ENCODE data around the gene TMX1.

Gene TMX1

GRCh38 chr14:51290132-51290531 lies 50.1 kb downstream of the TMX1 start:
- Histone ChIP-seq H3K9ac (ENCODE audit: low read depth, low read length, poor library complexity, severe bottlenecking) (no peak overlapping the region), H3K9me3 (ENCODE audit: insufficient read depth, low read depth, low read length) (no peaks in the 10 kb centered on the region), H3K79me2 (ENCODE audit: insufficient read depth, low read length) (no peaks in the 10 kb centered on the region), H3K27me3 (ENCODE audit: insufficient read depth, low read length, poor library complexity, severe bottlenecking) (no peaks in the 10 kb centered on the region), H2AFZ (ENCODE audit: low read length) (no peak overlapping the region), H3K4me2 (ENCODE audit: low read depth, low read length, poor library complexity, severe bottlenecking) (no peak overlapping the region), H4K20me1 (ENCODE audit: insufficient read depth, low read length, poor library complexity, severe bottlenecking) (no peaks in the 10 kb centered on the region), H3K4me1 (ENCODE audit: insufficient read depth, low read length, poor library complexity, severe bottlenecking) (no peaks in the 10 kb centered on the region), H3K4me3 (ENCODE audit: low read length, poor library complexity, severe bottlenecking) (no peak overlapping the region), H3K9me2 (replicated peaks; ENCODE audit: low read depth, low read length) (no peaks in the 10 kb centered on the region), H3K36me3 (ENCODE audit: insufficient read depth, low read length) (no peaks in the 10 kb centered on the region), H3F3A (ENCODE audit: low read depth) (no peaks in the 10 kb centered on the region)
- TF ChIP-seq, protein P1, sequence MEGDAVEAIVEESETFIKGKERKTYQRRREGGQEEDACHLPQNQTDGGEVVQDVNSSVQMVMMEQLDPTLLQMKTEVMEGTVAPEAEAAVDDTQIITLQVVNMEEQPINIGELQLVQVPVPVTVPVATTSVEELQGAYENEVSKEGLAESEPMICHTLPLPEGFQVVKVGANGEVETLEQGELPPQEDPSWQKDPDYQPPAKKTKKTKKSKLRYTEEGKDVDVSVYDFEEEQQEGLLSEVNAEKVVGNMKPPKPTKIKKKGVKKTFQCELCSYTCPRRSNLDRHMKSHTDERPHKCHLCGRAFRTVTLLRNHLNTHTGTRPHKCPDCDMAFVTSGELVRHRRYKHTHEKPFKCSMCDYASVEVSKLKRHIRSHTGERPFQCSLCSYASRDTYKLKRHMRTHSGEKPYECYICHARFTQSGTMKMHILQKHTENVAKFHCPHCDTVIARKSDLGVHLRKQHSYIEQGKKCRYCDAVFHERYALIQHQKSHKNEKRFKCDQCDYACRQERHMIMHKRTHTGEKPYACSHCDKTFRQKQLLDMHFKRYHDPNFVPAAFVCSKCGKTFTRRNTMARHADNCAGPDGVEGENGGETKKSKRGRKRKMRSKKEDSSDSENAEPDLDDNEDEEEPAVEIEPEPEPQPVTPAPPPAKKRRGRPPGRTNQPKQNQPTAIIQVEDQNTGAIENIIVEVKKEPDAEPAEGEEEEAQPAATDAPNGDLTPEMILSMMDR (conservative IDR thresholded peaks at IDR 0.05; ENCODE audit: low read length): no peak
- TF ChIP-seq EZH2phosphoT487 (IDR thresholded peaks at IDR 0.05; ENCODE audit: borderline replicate concordance): no peak

DNA sequence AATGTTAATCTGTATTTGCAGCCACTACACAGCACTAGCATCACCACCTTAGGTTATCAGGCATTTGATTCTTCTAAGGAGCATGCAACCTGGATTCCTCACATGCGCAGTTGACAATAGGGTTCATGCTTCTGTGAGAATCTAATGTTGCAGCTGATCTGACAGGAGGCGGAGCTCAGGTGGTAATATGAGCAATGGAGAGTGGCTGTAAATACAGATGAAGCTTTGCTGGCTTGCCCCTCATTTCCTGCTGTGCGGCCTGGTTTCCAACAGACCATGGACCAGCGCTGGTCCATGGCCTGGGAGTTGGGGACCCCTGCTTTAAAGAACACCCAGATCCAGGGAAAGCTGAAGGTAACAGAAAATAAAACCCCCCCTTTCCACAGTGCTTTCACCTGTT lies 51.0 kb downstream of the TMX1 start:
- Histone ChIP-seq H3K4me1 (ENCODE audit: insufficient read depth, low read length, poor library complexity, severe bottlenecking) (no peaks in the 10 kb centered on the region), H3K79me2 (ENCODE audit: insufficient read depth, low read length) (no peaks in the 10 kb centered on the region), H3K9me3 (ENCODE audit: insufficient read depth, low read depth, low read length) (no peaks in the 10 kb centered on the region), H3K27me3 (ENCODE audit: insufficient read depth, low read length, poor library complexity, severe bottlenecking) (no peaks in the 10 kb centered on the region), H3K9ac (ENCODE audit: low read depth, low read length, poor library complexity, severe bottlenecking) (no peak overlapping the region), H3K4me3 (ENCODE audit: low read length, poor library complexity, severe bottlenecking) (no peak overlapping the region), H2AFZ (ENCODE audit: low read length) (no peak overlapping the region), H4K20me1 (ENCODE audit: insufficient read depth, low read length, poor library complexity, severe bottlenecking) (no peaks in the 10 kb centered on the region), H3K4me2 (ENCODE audit: low read depth, low read length, poor library complexity, severe bottlenecking) (no peak overlapping the region), H3K36me3 (ENCODE audit: insufficient read depth, low read length) (no peaks in the 10 kb centered on the region), H3K9me2 (replicated peaks; ENCODE audit: low read depth, low read length) (no peaks in the 10 kb centered on the region), H3F3A (ENCODE audit: low read depth) (no peaks in the 10 kb centered on the region)
- TF ChIP-seq, protein P1 (conservative IDR thresholded peaks at IDR 0.05; ENCODE audit: low read length): no peak
- no peak for TF ChIP-seq EZH2phosphoT487 (IDR thresholded peaks at IDR 0.05; ENCODE audit: borderline replicate concordance)

DNA sequence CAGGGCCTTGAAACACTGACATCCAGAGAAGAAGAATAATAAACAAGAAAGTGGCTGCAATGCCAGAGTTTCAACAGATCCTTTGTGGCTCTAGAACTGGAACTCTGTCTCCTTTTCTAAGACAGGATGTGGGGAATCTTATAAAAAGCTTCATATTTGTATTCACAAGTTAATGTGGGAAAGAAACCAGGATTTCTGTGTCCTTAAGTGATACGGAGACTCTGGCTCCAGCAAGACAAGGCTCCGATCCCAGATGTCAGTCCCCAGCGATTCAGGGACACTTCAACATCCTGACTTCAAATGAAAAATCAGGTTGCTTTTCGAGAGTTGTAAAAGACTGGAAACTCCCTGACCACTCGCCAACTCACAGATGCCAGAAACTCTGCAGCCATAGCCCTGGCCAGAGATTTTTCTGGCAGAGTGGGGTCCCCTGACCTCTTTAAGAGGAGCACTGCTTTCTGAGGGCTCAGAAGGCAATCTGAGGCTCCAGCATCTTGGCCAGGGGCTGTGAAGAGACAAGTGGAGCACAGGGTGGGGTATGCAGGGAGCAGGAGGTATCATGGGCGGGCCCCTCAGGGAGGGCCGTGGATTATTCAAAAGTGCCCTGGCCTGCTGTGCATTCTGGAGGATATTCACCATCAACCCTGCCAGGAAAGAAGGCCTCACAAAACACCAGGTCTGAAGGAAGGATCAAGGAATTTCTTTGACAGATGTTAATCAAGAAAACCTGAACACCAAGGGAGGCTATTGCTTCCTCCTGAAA lies 53.3 kb downstream of the TMX1 start:
- no peak overlapping the region for H3K9ac ChIP-seq (ENCODE audit: low read depth, low read length, poor library complexity, severe bottlenecking)
- H4K20me1 ChIP-seq (ENCODE audit: insufficient read depth, low read length, poor library complexity, severe bottlenecking): no peaks in the 10 kb centered on the region
- no peaks in the 10 kb centered on the region for H3K27me3 ChIP-seq (ENCODE audit: insufficient read depth, low read length, poor library complexity, severe bottlenecking)
- H3K79me2 ChIP-seq (ENCODE audit: insufficient read depth, low read length): no peaks in the 10 kb centered on the region
- no peak for TF ChIP-seq EZH2phosphoT487 (IDR thresholded peaks at IDR 0.05; ENCODE audit: borderline replicate concordance)
- TF ChIP-seq, protein P1 (conservative IDR thresholded peaks at IDR 0.05; ENCODE audit: low read length): no peak
- H3K4me1 ChIP-seq (ENCODE audit: insufficient read depth, low read length, poor library complexity, severe bottlenecking): no peaks in the 10 kb centered on the region
- H3K9me2 ChIP-seq (replicated peaks; ENCODE audit: low read depth, low read length): no peaks in the 10 kb centered on the region
- H3K36me3 ChIP-seq (ENCODE audit: insufficient read depth, low read length): no peaks in the 10 kb centered on the region
- no peak overlapping the region for H2AFZ ChIP-seq (ENCODE audit: low read length)
- no peak overlapping the region for H3K4me3 ChIP-seq (ENCODE audit: low read length, poor library complexity, severe bottlenecking)
- no peaks in the 10 kb centered on the region for H3K9me3 ChIP-seq (ENCODE audit: insufficient read depth, low read depth, low read length)
- no peak overlapping the region for H3K4me2 ChIP-seq (ENCODE audit: low read depth, low read length, poor library complexity, severe bottlenecking)
- H3F3A ChIP-seq (ENCODE audit: low read depth): no peaks in the 10 kb centered on the region
